Mononuclear cell (primary cell): Measurements from ENCODE around the gene SLC30A4. TPM values are rescaled to one million over a fixed set of nuclear protein-coding genes. Genes with fewer than 3 reads are reported as not detected.

Source experiments
- H3K27me3 ChIP-seq: 2 replicates; pipeline ENCODE4 v1.6.0; 2011; ENCODE audit warnings: low read length, control low read depth; ENCODE audit not compliant: insufficient read depth
- H3K4me1 ChIP-seq: 2 replicates; pipeline ENCODE4 v1.5.1; 2011; ENCODE audit warnings: mild to moderate bottlenecking, low read length, control low read depth; ENCODE audit not compliant: insufficient read depth
- H3K4me3 ChIP-seq: 2 replicates; pipeline ENCODE4 v1.5.1; 2011; ENCODE audit warnings: mild to moderate bottlenecking, low read length, moderate library complexity
- H3K9me3 ChIP-seq: 2 replicates; pipeline ENCODE4 v1.5.1; 2011; ENCODE audit warnings: low read depth, mild to moderate bottlenecking, control low read depth, low read length
- total RNA-seq: library from RNA; depleted of rRNA; stranded (reverse); fragments of >200 nt; gene quantifications from one replicate; pipeline ENCODE4 v1.2.3, GENCODE V29; 2012

The SLC30A4 gene
- total RNA-seq, 1 donor, result 3.4 TPM

DNA sequence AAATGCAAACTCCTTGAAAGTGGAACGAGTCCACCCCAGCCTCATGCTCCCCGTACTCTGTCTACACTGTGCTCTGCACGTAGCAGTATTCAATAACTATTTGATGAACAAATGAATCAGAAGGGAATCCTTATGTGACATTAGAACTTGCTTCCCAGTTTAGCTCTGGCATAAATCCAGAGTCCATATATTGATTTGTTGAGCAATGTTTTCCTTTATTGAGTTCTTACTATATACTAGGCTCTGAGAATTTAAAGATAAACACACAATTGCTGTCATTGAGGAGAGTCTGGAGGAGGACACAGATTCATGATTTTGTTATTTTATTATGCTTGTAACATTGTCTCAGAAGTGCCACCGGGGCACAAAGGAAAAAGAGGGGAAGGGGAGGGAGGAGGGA lies 73.2 kb downstream of the SLC30A4 start:
- H3K9me3 ChIP-seq, result no peaks in the 10 kb centered on the region
- H3K4me1 ChIP-seq, result peaks cover 38% of the 10 kb centered on the region
- no peaks in the 10 kb centered on the region for H3K27me3 ChIP-seq
- no peak overlapping the region for H3K4me3 ChIP-seq

DNA sequence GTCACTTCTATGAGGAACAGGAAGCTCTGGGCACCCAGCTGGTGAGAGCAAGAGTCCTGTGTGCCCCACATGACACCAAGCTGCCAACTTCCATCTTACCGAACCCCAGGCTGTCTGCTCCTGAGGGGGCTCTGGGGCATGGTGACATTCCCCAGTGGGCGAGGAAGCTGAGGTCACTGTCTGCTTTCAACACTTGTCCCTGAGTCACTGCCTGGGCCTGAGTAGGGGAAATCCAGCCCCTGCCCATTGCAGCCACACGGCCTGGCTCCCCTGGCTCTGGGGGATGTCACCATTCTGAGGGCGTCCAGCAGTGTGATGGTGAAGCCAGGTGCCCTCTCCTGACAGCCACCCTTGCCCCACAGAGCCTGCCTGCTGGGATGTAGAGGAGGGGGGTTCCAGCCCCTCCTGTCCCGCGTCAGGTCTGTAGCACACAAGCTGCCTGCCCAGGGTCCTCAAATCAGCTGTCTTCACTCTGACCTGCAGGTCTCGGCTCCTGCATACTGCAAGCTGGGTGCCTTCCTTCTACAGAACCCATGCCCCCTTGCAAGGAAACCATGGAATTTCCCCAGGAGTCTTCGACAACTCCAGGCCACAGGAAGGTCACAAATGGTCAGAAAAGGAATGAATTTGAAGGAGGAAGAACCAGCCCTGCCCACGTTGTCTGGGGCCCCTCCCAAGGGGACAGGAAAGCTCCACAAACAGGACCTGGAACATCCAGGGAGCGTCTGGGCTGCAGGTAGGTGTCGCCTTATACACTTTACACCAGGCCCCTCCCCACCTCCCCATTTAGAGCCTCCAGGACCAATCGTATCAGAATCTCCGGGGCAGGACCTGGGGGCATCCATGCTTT lies 74.3 kb downstream of the SLC30A4 start:
- no peak overlapping the region for H3K4me3 ChIP-seq
- no peaks in the 10 kb centered on the region for H3K27me3 ChIP-seq
- H3K9me3 ChIP-seq, result no peaks in the 10 kb centered on the region
- H3K4me1 ChIP-seq, result peaks cover 29% of the 10 kb centered on the region

DNA sequence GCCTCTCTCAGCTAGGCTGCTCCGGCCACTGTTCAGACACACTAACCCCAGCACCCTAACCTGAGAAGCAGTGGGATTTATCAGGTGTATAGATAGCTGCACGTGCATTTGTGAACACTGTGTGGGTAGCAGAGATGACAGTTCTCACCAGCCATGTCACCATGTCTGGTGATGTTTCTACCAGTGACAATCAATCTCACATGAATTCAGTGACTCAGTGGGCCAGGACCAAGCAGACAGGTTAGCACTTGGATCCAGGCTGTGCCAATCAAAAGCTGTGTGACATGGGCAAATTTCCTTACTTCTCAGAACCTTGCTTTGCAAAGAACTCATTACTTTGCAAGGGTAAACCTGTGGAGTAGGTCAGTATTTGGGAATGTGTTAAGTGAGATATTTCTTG lies 78.9 kb downstream of the SLC30A4 start:
- H3K4me3 ChIP-seq, result no peak overlapping the region
- H3K9me3 ChIP-seq, result no peaks in the 10 kb centered on the region
- peaks cover 25% of the 10 kb centered on the region for H3K4me1 ChIP-seq
- no peaks in the 10 kb centered on the region for H3K27me3 ChIP-seq

DNA sequence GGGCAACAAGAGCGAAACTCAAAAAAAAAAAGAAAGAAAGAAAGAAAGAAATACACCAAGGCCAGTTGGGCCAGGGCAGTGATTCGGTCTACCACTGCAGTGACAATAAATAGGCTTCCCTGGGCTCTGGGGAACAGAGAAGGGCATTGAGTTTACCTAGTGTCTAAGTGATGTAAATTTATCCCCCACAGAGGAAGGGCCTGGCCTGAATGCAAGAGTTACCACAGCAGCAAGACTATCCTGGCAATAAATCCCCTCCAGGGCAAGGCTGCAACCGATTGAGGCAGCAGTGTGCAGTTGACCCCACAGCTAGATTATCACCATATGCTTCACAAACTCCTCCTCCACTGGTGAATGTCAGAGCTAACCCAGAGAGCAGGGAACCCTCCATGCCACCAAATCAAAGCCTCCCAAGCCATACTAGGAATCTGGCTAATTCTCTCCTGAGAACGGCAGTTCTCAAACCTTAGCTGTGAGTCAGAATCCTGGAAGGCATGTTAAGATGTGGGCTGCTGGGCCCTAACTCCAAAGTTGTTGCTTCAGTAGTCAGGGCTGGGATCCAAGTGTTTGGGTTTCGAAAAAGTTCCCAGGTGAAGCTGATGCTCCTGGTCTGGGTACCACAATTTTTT lies 79.9 kb downstream of the SLC30A4 start:
- H3K4me3 ChIP-seq, result no peak overlapping the region
- H3K9me3 ChIP-seq, result no peaks in the 10 kb centered on the region
- peaks cover 17% of the 10 kb centered on the region for H3K4me1 ChIP-seq
- H3K27me3 ChIP-seq, result no peaks in the 10 kb centered on the region

DNA sequence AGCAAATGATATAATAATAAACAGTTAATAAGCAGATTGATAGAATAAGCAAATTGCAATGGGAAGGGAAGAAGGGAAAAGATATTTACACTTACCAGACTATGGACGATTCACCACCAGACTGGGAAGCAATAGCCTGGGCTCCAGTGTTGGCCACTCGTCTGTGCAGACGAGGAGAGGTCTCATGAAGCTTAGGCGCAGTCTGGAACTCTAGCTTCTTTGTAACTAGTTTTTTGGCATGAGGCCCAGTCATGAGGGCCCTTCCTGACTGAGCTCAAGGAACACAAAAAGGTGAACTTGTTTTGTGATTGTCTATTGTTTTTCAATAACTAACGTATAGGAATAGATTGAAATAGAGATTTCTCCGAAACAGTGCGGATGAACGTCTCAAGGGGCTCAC lies 80.9 kb downstream of the SLC30A4 start:
- no peaks in the 10 kb centered on the region for H3K27me3 ChIP-seq
- no peaks in the 10 kb centered on the region for H3K9me3 ChIP-seq
- no peak overlapping the region for H3K4me3 ChIP-seq
- H3K4me1 ChIP-seq, result peaks cover 12% of the 10 kb centered on the region

DNA sequence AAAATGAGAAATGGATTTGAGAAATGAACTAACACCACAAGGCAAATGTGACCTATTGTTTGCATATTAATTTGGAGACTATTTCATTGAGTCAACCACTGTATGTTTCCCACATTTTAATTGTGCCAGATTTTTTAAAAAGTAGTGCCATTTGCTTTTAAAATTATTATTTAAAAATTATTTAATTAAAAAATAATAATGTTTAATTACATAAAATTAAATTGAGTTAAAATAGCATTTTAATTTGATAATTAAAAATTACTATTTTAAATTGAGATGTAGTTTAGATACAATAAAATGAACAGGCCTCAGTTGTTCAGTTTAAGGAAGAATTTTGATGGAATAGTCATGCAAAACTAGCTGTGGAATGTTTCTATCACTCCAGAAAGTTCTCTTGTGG lies 81.5 kb downstream of the SLC30A4 start:
- H3K9me3 ChIP-seq, result no peaks in the 10 kb centered on the region
- H3K4me1 ChIP-seq, result peaks cover 12% of the 10 kb centered on the region
- no peaks in the 10 kb centered on the region for H3K27me3 ChIP-seq
- no peak overlapping the region for H3K4me3 ChIP-seq

DNA sequence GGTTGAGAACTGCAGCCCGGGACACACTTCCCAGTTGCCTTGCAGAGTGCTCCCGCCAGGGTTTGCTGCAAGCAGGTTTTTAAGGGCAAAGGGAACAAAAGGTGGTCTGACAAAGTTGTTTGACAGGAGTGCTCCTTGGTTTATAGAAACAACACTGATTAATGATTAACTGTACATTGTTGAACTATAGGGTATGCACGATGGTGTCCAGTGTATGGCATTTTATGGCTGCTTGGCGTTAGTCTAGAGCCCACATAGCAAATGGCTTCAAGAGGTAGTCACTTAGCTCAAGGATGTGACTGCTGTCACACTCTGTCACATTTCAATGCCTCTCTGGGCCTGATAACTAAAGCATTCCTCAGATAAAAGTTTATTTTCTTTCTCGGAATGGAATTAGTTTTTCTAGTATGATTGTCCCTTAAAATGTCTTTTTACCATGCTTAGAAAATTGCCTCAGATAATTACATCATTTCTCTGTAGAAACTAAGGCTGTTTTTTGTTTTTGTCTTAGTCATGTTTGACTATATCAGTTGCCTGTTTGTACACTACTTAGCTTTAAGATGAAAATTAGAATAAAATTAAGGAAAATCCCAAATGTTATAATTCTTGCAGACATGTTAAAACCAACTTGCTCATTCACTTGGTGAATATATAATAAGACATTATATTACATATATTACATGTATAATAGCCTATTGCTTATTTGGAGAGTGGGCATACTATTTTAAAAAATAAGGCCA lies 82.9 kb downstream of the SLC30A4 start:
- Histone ChIP-seq H3K27me3 (no peaks in the 10 kb centered on the region), H3K4me3 (no peak overlapping the region), H3K9me3 (no peaks in the 10 kb centered on the region), H3K4me1 (no peaks in the 10 kb centered on the region)

DNA sequence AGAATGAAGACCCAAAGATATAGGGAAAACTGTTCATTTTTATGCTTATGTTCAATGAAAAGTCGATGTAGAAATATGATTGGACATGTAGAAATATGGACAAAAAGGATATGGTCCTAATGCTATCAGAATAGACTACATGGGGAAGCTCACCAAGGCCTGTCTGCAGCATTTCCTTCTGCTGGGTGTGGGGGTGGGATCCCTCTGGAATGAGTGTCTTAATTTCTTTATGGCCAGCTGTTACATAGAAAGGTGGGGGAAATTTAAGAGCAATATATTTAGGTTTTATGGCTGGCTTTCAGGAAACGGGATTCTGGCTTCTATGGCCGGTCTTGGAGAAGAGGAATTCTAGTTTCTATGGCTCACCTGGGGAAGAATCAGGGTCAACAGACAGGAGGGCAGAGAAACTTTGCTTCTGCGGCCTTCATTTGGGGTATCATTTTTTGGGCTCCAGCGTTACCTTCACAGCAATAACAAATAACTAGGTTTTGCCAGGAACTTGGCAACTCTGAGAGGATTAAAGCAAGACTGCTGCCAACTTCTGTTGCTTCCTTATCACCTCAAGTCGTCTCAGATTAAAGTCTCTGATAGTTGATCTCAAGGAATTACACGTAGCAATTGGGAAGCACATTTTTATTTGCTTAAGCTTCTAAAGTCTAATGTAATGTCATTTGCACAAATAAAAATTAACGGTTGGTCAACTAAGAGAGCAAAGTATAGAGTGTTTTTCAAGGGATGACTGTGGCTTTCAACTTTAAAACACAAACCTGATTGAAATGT lies 87.2 kb downstream of the SLC30A4 start:
- no peaks in the 10 kb centered on the region for H3K9me3 ChIP-seq
- H3K27me3 ChIP-seq, result peaks cover 16% of the 10 kb centered on the region
- H3K4me1 ChIP-seq, result peaks cover 5% of the 10 kb centered on the region
- H3K4me3 ChIP-seq, result no peak overlapping the region

DNA sequence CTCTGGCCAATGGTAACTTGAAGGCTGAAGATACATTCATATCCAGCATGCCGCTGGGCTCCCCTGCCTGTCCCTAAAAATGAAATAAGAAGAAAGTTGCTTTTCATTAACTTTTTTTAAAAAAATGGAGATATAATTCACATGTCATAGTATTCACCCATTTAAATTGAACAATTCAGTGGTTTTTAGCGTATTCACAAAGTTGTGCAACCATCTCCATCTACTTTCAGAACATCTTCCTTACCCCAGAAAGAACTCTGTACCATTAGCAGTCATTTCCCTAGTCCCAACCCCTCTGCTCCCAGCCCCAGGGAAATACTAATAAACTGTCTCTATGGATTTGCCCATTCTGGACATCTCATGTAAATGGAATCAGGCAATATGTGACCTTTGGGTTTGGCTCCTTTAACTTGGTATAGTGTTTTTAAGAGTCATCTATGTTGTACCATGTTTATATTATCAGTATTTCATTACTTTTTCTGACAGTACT lies 88.4 kb downstream of the SLC30A4 start:
- no peaks in the 10 kb centered on the region for H3K9me3 ChIP-seq
- H3K27me3 ChIP-seq, result peaks cover 16% of the 10 kb centered on the region
- H3K4me1 ChIP-seq, result peaks cover 10% of the 10 kb centered on the region
- no peak overlapping the region for H3K4me3 ChIP-seq

DNA sequence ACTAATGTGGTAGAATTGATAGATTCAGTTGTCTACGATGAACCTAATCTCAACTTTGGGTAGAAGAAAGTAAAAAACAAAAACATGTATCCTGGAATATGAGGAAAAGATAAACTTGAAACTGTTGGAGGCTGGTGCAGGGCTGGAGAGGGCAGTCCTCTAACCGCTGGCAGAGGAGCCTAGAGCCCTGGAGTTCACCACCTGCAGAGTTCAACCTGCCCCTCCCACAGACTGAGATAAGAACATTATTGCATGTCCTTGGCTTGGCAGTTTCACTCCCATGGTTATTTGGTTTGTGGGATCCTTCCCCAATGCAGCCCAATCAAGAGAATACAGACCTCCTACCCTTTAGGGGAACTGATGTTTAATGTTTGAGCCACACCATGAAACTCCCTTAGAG lies 91.0 kb downstream of the SLC30A4 start:
- Histone ChIP-seq H3K4me1 (peaks cover 10% of the 10 kb centered on the region), H3K27me3 (peaks cover 16% of the 10 kb centered on the region), H3K9me3 (no peaks in the 10 kb centered on the region), H3K4me3 (no peak overlapping the region)

DNA sequence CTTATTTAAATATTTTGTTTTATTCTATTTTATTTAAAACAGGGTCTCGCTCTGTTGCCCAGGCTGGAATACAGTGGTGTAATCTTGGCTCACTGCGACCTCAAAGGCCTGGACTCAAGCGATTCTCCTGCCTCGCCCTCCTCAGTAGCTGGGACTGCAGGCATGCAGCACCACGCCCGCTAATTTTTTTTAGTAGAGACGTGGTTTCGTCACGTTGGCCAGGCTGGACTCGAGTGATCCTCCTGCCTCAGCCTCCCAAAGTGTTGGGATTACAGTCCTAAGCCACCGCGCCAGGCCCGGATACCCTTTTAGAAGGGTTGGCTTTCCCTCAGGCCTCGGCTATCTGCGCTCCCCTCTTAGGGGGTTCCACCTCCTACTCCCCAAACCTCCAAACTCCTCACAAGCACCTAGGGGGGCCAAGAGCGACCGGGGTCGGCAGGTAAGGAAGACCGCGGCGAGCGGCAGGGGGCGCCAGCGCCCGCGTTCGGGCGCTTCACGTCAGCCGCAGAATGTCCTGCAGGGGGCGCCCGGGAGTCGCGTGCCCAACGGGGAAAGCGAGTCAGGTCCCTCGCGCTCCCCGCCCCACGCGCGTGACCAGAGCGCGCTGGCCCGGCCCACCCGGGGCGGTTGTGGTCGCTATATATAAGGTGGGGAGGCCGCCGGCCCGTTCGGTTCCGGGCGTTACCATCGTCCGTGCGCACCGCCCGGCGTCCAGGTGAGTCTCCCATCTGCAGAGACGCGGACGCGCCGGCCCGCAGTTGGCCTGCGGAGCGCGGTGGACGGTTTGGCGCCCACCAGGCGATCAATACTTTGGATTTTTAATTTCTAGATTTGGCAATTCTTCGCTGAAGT lies 92.4 kb downstream of the SLC30A4 start:
- Histone ChIP-seq H3K27me3 (peaks cover 16% of the 10 kb centered on the region), H3K4me1 (peaks cover 10% of the 10 kb centered on the region), H3K4me3 (peak overlapping the region; percentile 22), H3K9me3 (no peaks in the 10 kb centered on the region)
